Measurements from ENCODE around the gene SHE.

DNA sequence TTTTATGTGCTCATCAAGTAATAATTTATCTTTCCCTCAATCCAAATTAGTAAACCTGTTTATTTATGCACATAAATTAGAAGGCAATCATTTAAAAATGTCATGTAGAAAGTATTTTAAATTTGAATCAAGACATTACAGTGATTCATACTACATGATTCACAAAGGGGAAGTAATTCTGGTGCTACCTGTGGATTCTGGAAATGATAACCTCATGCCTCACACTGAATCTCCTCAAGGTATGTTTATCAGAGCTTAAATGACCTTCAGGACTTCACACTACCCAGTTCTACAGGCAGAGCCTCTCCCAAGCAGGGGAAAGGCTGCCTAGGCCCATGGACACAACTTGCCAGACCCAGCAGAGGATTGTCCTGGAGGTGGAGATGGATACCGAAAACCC lies 25.4 kb downstream of the SHE start:
- TF ChIP-seq, protein P1, sequence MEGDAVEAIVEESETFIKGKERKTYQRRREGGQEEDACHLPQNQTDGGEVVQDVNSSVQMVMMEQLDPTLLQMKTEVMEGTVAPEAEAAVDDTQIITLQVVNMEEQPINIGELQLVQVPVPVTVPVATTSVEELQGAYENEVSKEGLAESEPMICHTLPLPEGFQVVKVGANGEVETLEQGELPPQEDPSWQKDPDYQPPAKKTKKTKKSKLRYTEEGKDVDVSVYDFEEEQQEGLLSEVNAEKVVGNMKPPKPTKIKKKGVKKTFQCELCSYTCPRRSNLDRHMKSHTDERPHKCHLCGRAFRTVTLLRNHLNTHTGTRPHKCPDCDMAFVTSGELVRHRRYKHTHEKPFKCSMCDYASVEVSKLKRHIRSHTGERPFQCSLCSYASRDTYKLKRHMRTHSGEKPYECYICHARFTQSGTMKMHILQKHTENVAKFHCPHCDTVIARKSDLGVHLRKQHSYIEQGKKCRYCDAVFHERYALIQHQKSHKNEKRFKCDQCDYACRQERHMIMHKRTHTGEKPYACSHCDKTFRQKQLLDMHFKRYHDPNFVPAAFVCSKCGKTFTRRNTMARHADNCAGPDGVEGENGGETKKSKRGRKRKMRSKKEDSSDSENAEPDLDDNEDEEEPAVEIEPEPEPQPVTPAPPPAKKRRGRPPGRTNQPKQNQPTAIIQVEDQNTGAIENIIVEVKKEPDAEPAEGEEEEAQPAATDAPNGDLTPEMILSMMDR (IDR thresholded peaks at IDR 0.05) = no peak
- TF ChIP-seq POLR2A (IDR thresholded peaks at IDR 0.05) = no peak
